ENCODE results near the gene OCA2. TPM values are rescaled to one million over a fixed set of nuclear protein-coding genes. Genes with fewer than 3 reads are reported as not detected.

The OCA2 gene
- total RNA-seq, 1 experiment from 2014 or later, result 0.31 TPM

- Histone ChIP-seq H3K79me1 (ENCODE audit: insufficient read depth, low read depth, low read length, poor library complexity, severe bottlenecking) (no peaks in the 10 kb centered on the region), H2BK15ac (ENCODE audit: low read depth, low read length) (no peak overlapping the region), H3K27me3 (ENCODE audit: insufficient read depth, low read length) (no peaks in the 10 kb centered on the region), H3K4me2 (ENCODE audit: insufficient read depth, insufficient read length, low read length) (no peak overlapping the region), H3K14ac (ENCODE audit: insufficient read depth, low read length) (no peak overlapping the region; the same call in 1 of the 2 replicates), H2AK5ac (ENCODE audit: insufficient read length, low read length) (no peak overlapping the region), H3K23me2 (ENCODE audit: insufficient read length, low read depth, low read length, poor library complexity, severe bottlenecking) (no peaks in the 10 kb centered on the region), H3K4ac (ENCODE audit: low read depth, low read length) (no peak overlapping the region), H4K8ac (replicated peaks; ENCODE audit: insufficient read length, low read depth, low read length) (no peak overlapping the region), H3K4me1 (ENCODE audit: insufficient read depth, low read length) (no peaks in the 10 kb centered on the region), H2BK12ac (ENCODE audit: insufficient read length, low read depth, low read length) (no peak overlapping the region), H4K5ac (ENCODE audit: insufficient read length, low read depth, low read length) (no peak overlapping the region), H3K56ac (ENCODE audit: insufficient read length, low read depth, low read length) (no peak overlapping the region), H2BK5ac (ENCODE audit: insufficient read length, low read length) (no peak overlapping the region), H3K23ac (ENCODE audit: insufficient read length, low read depth, low read length) (no peak overlapping the region), H2AFZ (ENCODE audit: low read length) (no peak overlapping the region), H3K79me2 (ENCODE audit: insufficient read depth, low read length) (no peaks in the 10 kb centered on the region), H2BK20ac (ENCODE audit: low read depth, low read length, poor library complexity, severe bottlenecking) (no peak overlapping the region), H3T11ph (ENCODE audit: low read length) (no peak overlapping the region), H3K9ac (ENCODE audit: extremely low read depth, insufficient read length, low read length) (no peak overlapping the region), H3K18ac (ENCODE audit: insufficient read length, low read depth, low read length) (peak overlapping the region; percentile 3), H4K20me1 (ENCODE audit: control insufficient read depth, insufficient read depth, insufficient read length) (no peaks in the 10 kb centered on the region), H3K27ac (ENCODE audit: insufficient read length, low read depth, low read length) (no peak overlapping the region), H2BK120ac (ENCODE audit: low read depth, low read length, poor library complexity, severe bottlenecking) (no peak overlapping the region), H4K91ac (ENCODE audit: insufficient read length, low read depth, low read length) (no peak overlapping the region), H3K9me3 (ENCODE audit: control insufficient read depth, low read depth, low read length) (no peaks in the 10 kb centered on the region)
- no peaks in the 10 kb centered on the region; a peak in 1 of 5 replicates for H3K9me3 Mint-ChIP-seq
- no peak for TF ChIP-seq CTCF (conservative IDR thresholded peaks at IDR 0.05)
- no peak for DNase-seq
- no peaks in the 10 kb centered on the region for H3K36me3 Mint-ChIP-seq (ENCODE audit: insufficient read depth in 1 of 3, low read depth in 3 of 3)
- H3K27ac Mint-ChIP-seq, result no peak overlapping the region
- H3K4me3 Mint-ChIP-seq, result no peak overlapping the region
- no CpG with 5 or more reads among the region's 16 CpGs for WGBS (ENCODE audit: extremely low coverage, insufficient read length, low lambda C conversion rate)
- no peaks in the 10 kb centered on the region for H3K27me3 Mint-ChIP-seq (ENCODE audit: low read depth)
- peaks cover 0 to 4% of the 10 kb centered on the region in 2 experiments; a peak in 1 of 4 replicates for H3K4me1 Mint-ChIP-seq
Observed at GRCh38 chr15:27871078-27871901, 227.8 kb downstream of the OCA2 start.

Measured in H9 (cell line).